Neuronal stem cell (in vitro differentiated cells): ENCODE results near the gene GSS. TPM values are rescaled to one million over a fixed set of nuclear protein-coding genes. Genes with fewer than 3 reads are reported as not detected.

Source experiments
- DNase-seq: peaks from one replicate; pipeline ENCODE4 v3.0.0-alpha.2; 2013; ENCODE audit warnings: low spot score
- H2AFZ ChIP-seq: one replicate; pipeline ENCODE4 v1.6.1; 2013; ENCODE audit warnings: mild to moderate bottlenecking, low read length, inconsistent platforms
- H2AK5ac ChIP-seq: 2 replicates; pipeline ENCODE4 v1.6.1; 2013; ENCODE audit warnings: low read depth, mild to moderate bottlenecking, inconsistent platforms, low read length, moderate library complexity, mixed read lengths
- H2BK120ac ChIP-seq: 2 replicates; pipeline ENCODE4 v1.6.1; 2013; ENCODE audit warnings: low read depth, mild to moderate bottlenecking, inconsistent platforms, low read length, moderate library complexity, mixed read lengths
- H2BK12ac ChIP-seq: one replicate; pipeline ENCODE4 v1.6.1; 2013; ENCODE audit warnings: low read length, inconsistent platforms
- H2BK15ac ChIP-seq: 2 replicates; pipeline ENCODE4 v1.6.1; 2013; ENCODE audit warnings: mild to moderate bottlenecking, low read length, inconsistent platforms, mixed read lengths
- H2BK5ac ChIP-seq: one replicate; pipeline ENCODE4 v1.6.1; 2013; ENCODE audit warnings: inconsistent platforms, mild to moderate bottlenecking, low read length, moderate library complexity
- H3K14ac ChIP-seq: one replicate; pipeline ENCODE4 v1.6.1; 2013; ENCODE audit warnings: low read length, inconsistent platforms
- H3K18ac ChIP-seq: 2 replicates; pipeline ENCODE4 v1.6.1; 2013; ENCODE audit warnings: low read length, inconsistent platforms
- H3K23ac ChIP-seq: 2 replicates; pipeline ENCODE4 v1.6.1; 2013; ENCODE audit warnings: low read depth, mild to moderate bottlenecking, mixed read lengths, low read length, inconsistent platforms; ENCODE audit not compliant: poor library complexity
- H3K27ac ChIP-seq: replicated peaks from 3 replicates; pipeline ENCODE4 v1.5.1; 2013; ENCODE audit warnings: low read length, inconsistent platforms
- H3K27me3 ChIP-seq, 3 experiments: 2 replicates each; pipeline ENCODE4 v1.6.1; 2013; ENCODE audit warnings: low read length in 3 of 3, mild to moderate bottlenecking in 2 of 3, inconsistent platforms in 1 of 3, low read depth in 1 of 3, mixed read lengths in 1 of 3, moderate library complexity in 1 of 3; ENCODE audit not compliant: control insufficient read depth in 3 of 3, insufficient read depth in 3 of 3
- H3K36me3 ChIP-seq, 2 donors: replicated peaks in 1 of 2; 2 replicates each; pipeline ENCODE4 v1.6.1; 2013; ENCODE audit warnings: low read length in 2 of 2; ENCODE audit not compliant: control insufficient read depth in 2 of 2, insufficient read depth in 2 of 2
- H3K4ac ChIP-seq: 2 replicates; pipeline ENCODE4 v1.6.1; 2013; ENCODE audit warnings: inconsistent platforms, mild to moderate bottlenecking, low read length, moderate library complexity
- H3K4me1 ChIP-seq, 2 donors: 1 replicate in 1 of 2; 2 replicates in 1 of 2; pipeline ENCODE4 v1.6.1; 2013; ENCODE audit warnings: low read length in 2 of 2, low read depth in 1 of 2; ENCODE audit not compliant: control insufficient read depth in 2 of 2, insufficient read depth in 1 of 2
- H3K4me2 ChIP-seq: one replicate; pipeline ENCODE4 v1.6.1; 2013; ENCODE audit warnings: mild to moderate bottlenecking, low read length, inconsistent platforms; ENCODE audit not compliant: insufficient read depth, poor library complexity, severe bottlenecking
- H3K4me3 ChIP-seq, 2 donors: 2 replicates each; pipeline ENCODE4 v1.5.1; 2013; ENCODE audit warnings: low read length in 2 of 2, mild to moderate bottlenecking in 2 of 2, inconsistent platforms in 1 of 2, moderate library complexity in 1 of 2
- H3K79me1 ChIP-seq: one replicate; pipeline ENCODE4 v1.6.1; 2013; ENCODE audit warnings: low read depth, mild to moderate bottlenecking, inconsistent platforms, low read length, moderate library complexity
- H3K9ac ChIP-seq: one replicate; pipeline ENCODE4 v1.6.1; 2013; ENCODE audit warnings: mild to moderate bottlenecking, low read depth, low read length, inconsistent platforms; ENCODE audit not compliant: poor library complexity
- H3K9me3 ChIP-seq, 2 donors: replicated peaks in 1 of 2; 2 replicates each; pipeline versions ENCODE3 to v1.6.1; 2013; ENCODE audit warnings: low read length in 2 of 2, mild to moderate bottlenecking in 2 of 2, inconsistent platforms in 1 of 2, low read depth in 1 of 2, mixed read lengths in 1 of 2, moderate library complexity in 1 of 2; ENCODE audit not compliant: control insufficient read depth in 2 of 2, insufficient read depth in 1 of 2
- H4K8ac ChIP-seq: one replicate; pipeline ENCODE4 v1.6.1; 2013; ENCODE audit warnings: low read depth, mild to moderate bottlenecking, inconsistent platforms, low read length, moderate library complexity
- H4K91ac ChIP-seq: one replicate; pipeline ENCODE4 v1.6.1; 2013; ENCODE audit warnings: low read length, low read depth, mild to moderate bottlenecking, inconsistent platforms; ENCODE audit not compliant: poor library complexity
- WGBS, 2 donors: extraction: QIAGEN DNeasy Blood & Tissue Kit; methylation state at CpG; one replicate each; pipeline ENCODE4 v1.1.7; 2013; ENCODE audit warnings: missing lambda C conversion rate in 2 of 2, mixed read lengths in 1 of 2; ENCODE audit not compliant: insufficient read length in 2 of 2, insufficient replicate concordance in 1 of 2; ENCODE audit errors: extremely low coverage in 2 of 2; 5-methylcytosine and 5-hydroxymethylcytosine counted together
- polyA plus RNA-seq, 2 experiments: library from polyadenylated mRNA; stranded (reverse); fragments of 200-250 nt; gene quantifications; one replicate each; pipeline ENCODE4 v1.2.3, GENCODE V29; 2013

GSS gene
- 37.0 TPM for polyA plus RNA-seq (2013, experiment 1 of 2)
- polyA plus RNA-seq (2013, experiment 2 of 2): 37.4 TPM

DNA sequence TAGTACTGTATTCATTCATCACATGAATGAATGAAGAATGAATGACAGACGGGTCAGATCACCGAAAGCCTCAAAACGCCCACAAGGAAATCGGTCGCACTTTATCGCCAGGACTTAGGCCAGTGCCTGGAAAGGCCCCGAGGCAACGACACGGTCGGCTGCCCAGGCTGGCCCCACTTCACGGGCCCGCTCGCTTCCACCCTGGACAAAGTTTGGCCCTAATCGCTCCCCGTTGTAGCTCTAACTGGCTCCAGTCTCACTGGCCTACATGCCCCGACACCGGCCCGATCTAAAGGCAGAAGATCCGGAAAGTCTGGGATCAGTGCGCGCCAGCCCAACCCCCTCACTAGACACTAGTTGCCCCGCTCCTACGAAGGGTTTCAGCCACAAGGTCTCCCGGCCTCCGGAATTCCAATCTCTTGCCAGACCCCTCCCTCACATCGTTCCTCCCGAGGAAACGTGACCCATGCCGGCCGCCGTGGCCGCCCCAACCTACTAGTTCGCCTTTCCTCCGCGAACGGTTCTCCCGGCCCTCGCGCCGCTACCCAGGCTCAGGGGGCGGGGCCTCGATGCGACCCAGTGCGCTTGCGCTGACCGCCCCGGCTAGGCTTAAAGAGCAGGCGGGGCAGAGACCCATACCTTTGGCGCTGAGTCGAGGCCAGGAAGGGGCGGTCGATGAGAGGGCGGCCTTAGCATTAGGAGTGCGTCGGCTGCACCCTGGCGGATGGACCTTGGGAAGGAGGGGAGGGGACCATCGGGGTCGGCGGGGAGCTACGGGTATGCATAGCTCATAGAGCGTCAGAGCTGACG is at the start of gene GSS, which contains the start of gene MYH7B:
GSS (minus strand) TSS at position 576 of the 810 bp plus-strand sequence. CDS start 3,954 bp downstream, outside the sequence.
MYH7B (plus strand) TSS at position 638 of the 810 bp plus-strand sequence. CDS start 22,138 bp downstream, outside the sequence.
- peak within 1 kb of the TSS; percentile 65 for H2AK5ac ChIP-seq
- peak within 1 kb of the TSS; percentile 54 for H2BK5ac ChIP-seq
- H3K23ac ChIP-seq: peak within 1 kb of the TSS; percentile 95
- no peaks in the 10 kb centered on the region for H3K79me1 ChIP-seq
- H4K91ac ChIP-seq: no peak within 1 kb of the TSS
- no peak within 1 kb of the TSS for H3K14ac ChIP-seq
- H4K8ac ChIP-seq: peak within 1 kb of the TSS; percentile 29
- H3K27ac ChIP-seq: peak within 1 kb of the TSS; percentile 83
- H3K18ac ChIP-seq: peak within 1 kb of the TSS; percentile 88
- peaks cover 2 to 7% of the 10 kb centered on the region in 2 donors for H3K9me3 ChIP-seq
- peak within 1 kb of the TSS; percentile 96 for H2AFZ ChIP-seq
- H3K4ac ChIP-seq: no peak within 1 kb of the TSS
- H3K9ac ChIP-seq: peak within 1 kb of the TSS; percentile 91
- peaks cover 3 to 12% of the 10 kb centered on the region in 2 donors for H3K4me1 ChIP-seq
- no peak within 1 kb of the TSS for H2BK12ac ChIP-seq
- peak within 1 kb of the TSS; percentile 66 to 88 for H3K4me3 ChIP-seq
- H3K4me2 ChIP-seq: peak within 1 kb of the TSS; percentile 68
- peak; percentile 99 for DNase-seq
- WGBS, 2 donors: no CpG with 5 or more reads among the region's 62 CpGs
- H2BK15ac ChIP-seq: no peak within 1 kb of the TSS
- H3K27me3 ChIP-seq: no peaks in the 10 kb centered on the region
- H3K36me3 ChIP-seq: peaks cover 1 to 10% of the 10 kb centered on the region in 2 donors
- H2BK120ac ChIP-seq: peak within 1 kb of the TSS; percentile 89

DNA sequence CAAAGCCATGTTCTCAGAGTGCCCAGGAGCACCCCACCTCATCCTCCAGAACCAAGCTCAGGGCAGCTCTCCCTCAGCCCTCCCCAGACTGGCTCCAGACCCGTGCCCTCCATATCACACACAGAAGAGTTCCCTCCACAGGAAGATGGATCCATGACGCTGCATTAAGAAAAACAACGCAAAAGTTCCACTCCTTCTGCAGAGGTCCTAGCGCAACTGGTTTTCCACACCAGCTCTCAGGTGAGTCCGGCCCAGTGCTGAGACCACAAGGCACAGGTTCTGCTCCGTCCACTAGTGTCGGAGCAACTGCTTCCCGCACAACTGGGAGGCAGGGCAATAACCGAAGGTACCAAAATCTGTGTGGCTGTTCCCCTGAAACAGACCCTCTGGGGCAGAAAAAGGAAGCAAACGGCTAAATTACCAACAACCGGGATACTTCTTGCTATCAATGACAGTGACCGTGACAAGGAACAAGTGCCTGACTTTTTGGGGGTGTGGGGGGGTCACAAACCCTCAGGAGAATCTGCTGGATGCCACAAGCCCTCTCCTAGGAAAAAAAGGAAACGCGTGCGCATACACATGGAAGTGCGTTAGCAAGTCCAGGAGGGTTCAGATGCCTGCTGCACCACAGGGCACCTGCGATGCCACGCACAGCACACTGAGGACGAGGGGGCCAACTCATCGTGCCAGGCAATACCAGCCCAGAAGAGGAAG is 49.3 kb upstream of the GSS start:
- Histone ChIP-seq H2BK5ac (no peak overlapping the region), H3K79me1 (peaks cover 4% of the 10 kb centered on the region), H2BK15ac (no peak overlapping the region), H3K27me3 (no peaks in the 10 kb centered on the region), H3K27ac (no peak overlapping the region), H3K4me3 (no peak overlapping the region), H3K4me1 (no peaks in the 10 kb centered on the region), H3K4ac (no peak overlapping the region), H3K23ac (no peak overlapping the region), H3K36me3 (peaks cover 80 to 100% of the 10 kb centered on the region in 2 donors), H2BK120ac (no peak overlapping the region), H2AK5ac (no peak overlapping the region), H4K91ac (no peak overlapping the region), H2BK12ac (no peak overlapping the region), H3K18ac (no peak overlapping the region), H3K14ac (no peak overlapping the region), H3K4me2 (no peak overlapping the region), H4K8ac (no peak overlapping the region), H2AFZ (no peak overlapping the region), H3K9ac (no peak overlapping the region), H3K9me3 (no peaks in the 10 kb centered on the region)
- DNase-seq: no peak
- WGBS, 2 donors: no CpG with 5 or more reads among the region's 20 CpGs

DNA sequence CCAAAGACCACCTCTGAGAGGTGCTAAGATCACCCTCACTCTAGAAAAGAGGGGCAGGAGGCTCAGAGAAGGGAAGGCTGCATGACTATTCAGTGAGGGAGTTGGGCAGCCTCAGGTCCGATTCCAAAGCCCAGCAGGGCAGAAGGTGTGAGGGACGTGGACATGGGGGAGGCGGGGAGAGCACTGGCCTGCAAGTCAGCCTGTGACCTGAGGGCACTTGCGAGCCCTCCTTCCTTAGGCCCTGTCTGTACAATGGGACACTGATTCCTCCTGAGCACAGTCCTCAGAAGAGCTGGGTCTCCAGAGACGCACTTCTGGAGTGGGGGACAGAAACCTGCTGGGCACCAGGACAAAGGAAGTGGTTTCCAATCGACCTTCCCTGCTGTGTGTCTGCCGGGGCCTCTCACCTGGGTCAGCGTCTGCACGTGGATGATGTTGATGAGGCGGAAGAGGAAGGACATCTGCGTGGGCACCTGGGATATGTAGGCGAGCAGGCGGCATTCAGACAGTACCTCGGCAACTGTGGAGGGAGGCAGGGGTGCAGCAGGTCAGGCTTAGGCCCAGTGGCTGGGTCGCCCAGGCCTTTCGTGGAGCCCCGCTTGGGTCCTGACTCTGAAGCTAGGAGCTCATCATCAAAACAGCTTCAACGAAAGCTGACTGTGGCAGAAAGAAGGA is 48.6 kb upstream of the GSS start:
- peaks cover 4% of the 10 kb centered on the region for H3K79me1 ChIP-seq
- no peak overlapping the region for H2AFZ ChIP-seq
- H3K14ac ChIP-seq: peak overlapping the region; percentile 47
- no peak overlapping the region for H2BK120ac ChIP-seq
- H4K91ac ChIP-seq: no peak overlapping the region
- no peak overlapping the region for H2BK15ac ChIP-seq
- no peak overlapping the region for H4K8ac ChIP-seq
- WGBS, 2 donors: no CpG with 5 or more reads among the region's 18 CpGs
- H2BK12ac ChIP-seq: no peak overlapping the region
- no peak overlapping the region for H3K4me2 ChIP-seq
- DNase-seq: no peak
- no peak overlapping the region for H3K4me3 ChIP-seq
- H2AK5ac ChIP-seq: no peak overlapping the region
- no peaks in the 10 kb centered on the region for H3K4me1 ChIP-seq
- H3K23ac ChIP-seq: no peak overlapping the region
- H3K4ac ChIP-seq: no peak overlapping the region
- no peak overlapping the region for H3K27ac ChIP-seq
- H3K36me3 ChIP-seq: peaks cover 80 to 100% of the 10 kb centered on the region in 2 donors
- H3K18ac ChIP-seq: no peak overlapping the region
- no peaks in the 10 kb centered on the region for H3K9me3 ChIP-seq
- no peak overlapping the region for H2BK5ac ChIP-seq
- H3K9ac ChIP-seq: no peak overlapping the region
- no peaks in the 10 kb centered on the region for H3K27me3 ChIP-seq
